Psoas muscle (tissue), 8 donors: ENCODE measurements around the gene PGBD5. TPM values are rescaled to one million over a fixed set of nuclear protein-coding genes. Genes with fewer than 3 reads are reported as not detected.

Experiments
- ATAC-seq, 4 donors: fragments of 200-7000 bp; cut with Tn5 transposase; one replicate each; pipeline ENCODE4 v1.9.1; 2020; ENCODE audit warnings: moderate library complexity in 3 of 4, mild to moderate bottlenecking in 2 of 4
- DNase-seq, 2 donors: peaks; one replicate each; pipeline ENCODE4 v3.0.0-alpha.2; 2020
- H3K27ac ChIP-seq: fragments of 200-600 bp; one replicate; pipeline ENCODE4 v1.8.0; 2022
- H3K27me3 ChIP-seq, 3 donors: fragments of 200-600 bp in 1 of 3; one replicate each; pipeline versions ENCODE4 v1.6.1 to v1.8.0; 2013 to 2022; ENCODE audit warnings: low read length in 2 of 3, mild to moderate bottlenecking in 2 of 3, moderate library complexity in 1 of 3; ENCODE audit not compliant: insufficient read depth in 3 of 3
- H3K36me3 ChIP-seq, 2 donors: fragments of 200-600 bp in 1 of 2; one replicate each; pipeline versions ENCODE4 v1.6.1 to v1.8.0; 2013 to 2022; ENCODE audit warnings: low read depth in 1 of 2, mild to moderate bottlenecking in 1 of 2, moderate library complexity in 1 of 2; ENCODE audit not compliant: insufficient read depth in 1 of 2
- H3K4me1 ChIP-seq: fragments of 200-600 bp; one replicate; pipeline ENCODE4 v1.8.0; 2022
- H3K4me3 ChIP-seq: fragments of 200-600 bp; one replicate; pipeline ENCODE4 v1.8.0; 2022; ENCODE audit warnings: mild to moderate bottlenecking
- H3K9me3 ChIP-seq: fragments of 200-600 bp; one replicate; pipeline ENCODE4 v1.8.0; 2022
- CTCF ChIP-seq: fragments of 200-600 bp; IDR thresholded peaks from one replicate; pipeline ENCODE4 v1.8.0; 2022; ENCODE audit warnings: antibody characterized with exemption
- WGBS, 3 donors: extraction: QIAGEN DNeasy Blood & Tissue Kit; methylation state at CpG; one replicate each; pipeline versions ENCODE4 v1.1.6 to v1.1.7; 2013; 5-methylcytosine and 5-hydroxymethylcytosine counted together
- intact Hi-C, 2 donors: fragments of 100-400 bp; cut with DNase I; formaldehyde crosslinking; loops; one replicate each; pipeline versions ENCODE4 v1.11.0 to v1.14.2; 2022
- polyA plus RNA-seq, 3 donors: library from polyadenylated mRNA; stranded (reverse); fragments of 200-250 nt; gene quantifications; one replicate each; pipeline ENCODE4 v1.2.3, GENCODE V29; 2013
- total RNA-seq, 4 donors: library from RNA; stranded (reverse); fragmentation: NEBNext Ultra II Directional in 2 of 4; extraction: Animal tissue kit (Norgen Biotek cat#: 25700) in 2 of 4; gene quantifications; one replicate each; pipeline versions ENCODE4 v1.2.1 to v1.2.4, GENCODE V29; 2021 to 2023
- donor health status: healthy with polysubstance abuse.
- donor health status: DM: no; HTN: no; CAD: no; lungs with moderate emphysema.
- donor health status: Bipolar disorder and iron deficiency.
- donor health status: healthy.
- donor health status: DM: yes; HTN: yes; CAD: no.
- donor health status: DM: no; HTN: no; CAD: no.
- donor health status: DM: no; HTN: no; CAD: no.
- donor health status: DM: yes; HTN: yes; CAD: no.

The PGBD5 gene
- total and polyA plus RNA-seq, 7 donors = 2.1 to 9.8 (median 4.5) TPM

DNA sequence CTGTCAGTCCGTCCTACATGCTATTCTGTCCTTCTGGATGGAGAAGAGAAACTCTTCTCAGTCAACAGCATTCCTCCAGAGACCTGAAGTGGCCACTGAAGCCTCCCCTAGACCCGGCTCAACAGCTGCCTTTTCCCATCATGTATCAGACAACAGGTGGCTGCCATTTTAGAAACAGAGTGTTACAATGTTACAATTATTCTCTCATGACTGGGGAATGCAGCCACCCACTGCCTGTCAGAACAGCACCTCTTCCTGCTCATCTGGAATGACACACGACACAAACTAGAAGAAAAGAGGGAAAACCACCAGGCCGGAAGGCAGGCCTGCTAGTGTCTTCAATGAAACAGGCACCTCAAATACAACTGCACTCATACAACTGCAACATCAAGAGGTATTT, 105.3 kb downstream of the PGBD5 start:
- no peaks in the 10 kb centered on the region for H3K27me3 ChIP-seq
- H3K4me3 ChIP-seq = no peak overlapping the region
- no peaks in the 10 kb centered on the region for H3K9me3 ChIP-seq
- 20 to 41% (median 32%) methylated on average over 4 of the region's 4 CpGs for WGBS, 3 donors
- intact Hi-C loops = no loop called here
- DNase-seq = no peak
- H3K4me1 ChIP-seq = peaks cover 33% of the 10 kb centered on the region
- no peak for TF ChIP-seq CTCF
- peak; percentile 79 to 84 (median 82) for ATAC-seq
- H3K36me3 ChIP-seq = no peaks in the 10 kb centered on the region
- H3K27ac ChIP-seq = peak overlapping the region; percentile 84

GRCh38 chr1:230319014-230319747, 107.0 kb downstream of the PGBD5 start:
- no peak for TF ChIP-seq CTCF
- ATAC-seq (no peak), DNase-seq (no peak)
- Histone ChIP-seq H3K4me1 (peaks cover 33% of the 10 kb centered on the region), H3K27me3 (no peaks in the 10 kb centered on the region), H3K9me3 (no peaks in the 10 kb centered on the region), H3K27ac (no peak overlapping the region), H3K36me3 (no peaks in the 10 kb centered on the region), H3K4me3 (no peak overlapping the region)
- 92 to 94% (median 93%) methylated on average over 17 of the region's 17 CpGs for WGBS, 3 donors
- intact Hi-C loops = loop anchor here in 1 of 2 donors (10.0 kb wide), 1 partner anchor 464 kb away; no protein-coding TSS in a partner anchor

- Histone ChIP-seq H3K27ac (no peak overlapping the region), H3K27me3 (no peaks in the 10 kb centered on the region), H3K9me3 (no peaks in the 10 kb centered on the region), H3K4me3 (no peak overlapping the region), H3K4me1 (peaks cover 33% of the 10 kb centered on the region), H3K36me3 (no peaks in the 10 kb centered on the region)
- WGBS, 3 donors = 49 to 63% (median 53%) methylated on average over 23 of the region's 23 CpGs
- TF ChIP-seq CTCF = no peak
- intact Hi-C loops = loop anchor here in 1 of 2 donors (10.0 kb wide), 1 partner anchor 463 kb away; no protein-coding TSS in a partner anchor
- ATAC-seq (no peak), DNase-seq (peak in 1 of 2 donors; percentile 49)
These were observed 108.0 kb downstream of the PGBD5 start for GRCh38 chr1:230317823-230318819.

- Histone ChIP-seq H3K4me1 (peaks cover 25% of the 10 kb centered on the region), H3K27me3 (no peaks in the 10 kb centered on the region), H3K36me3 (no peaks in the 10 kb centered on the region), H3K27ac (no peak overlapping the region), H3K4me3 (no peak overlapping the region), H3K9me3 (no peaks in the 10 kb centered on the region)
- TF ChIP-seq CTCF = no peak
- WGBS, 3 donors = 89 to 93% (median 90%) methylated on average over 23 of the region's 23 CpGs
- DNase-seq = no peak
- ATAC-seq = no peak
- intact Hi-C loops = loop anchor here in 1 of 2 donors (10.0 kb wide), 1 partner anchor 462 kb away; no protein-coding TSS in a partner anchor
These were observed 109.0 kb downstream of the PGBD5 start for GRCh38 chr1:230316864-230317745.
